Activated CD4-positive, alpha-beta T cell treated with anti-CD3 and anti-CD28 coated beads, Interleukin-2, amount 50 U/mL, for 16 hours (primary cell): ENCODE measurements around the gene SCN4B.
"Not testable (repeated sequence)": the region's sequence is repeated elsewhere in the genome, so short reads cannot be mapped to it uniquely, and the experiment has no call there.

Source experiments
- DNase-seq: peaks from one replicate; pipeline ENCODE4 v3.0.0-alpha.2; 2020

The SCN4B gene

DNA sequence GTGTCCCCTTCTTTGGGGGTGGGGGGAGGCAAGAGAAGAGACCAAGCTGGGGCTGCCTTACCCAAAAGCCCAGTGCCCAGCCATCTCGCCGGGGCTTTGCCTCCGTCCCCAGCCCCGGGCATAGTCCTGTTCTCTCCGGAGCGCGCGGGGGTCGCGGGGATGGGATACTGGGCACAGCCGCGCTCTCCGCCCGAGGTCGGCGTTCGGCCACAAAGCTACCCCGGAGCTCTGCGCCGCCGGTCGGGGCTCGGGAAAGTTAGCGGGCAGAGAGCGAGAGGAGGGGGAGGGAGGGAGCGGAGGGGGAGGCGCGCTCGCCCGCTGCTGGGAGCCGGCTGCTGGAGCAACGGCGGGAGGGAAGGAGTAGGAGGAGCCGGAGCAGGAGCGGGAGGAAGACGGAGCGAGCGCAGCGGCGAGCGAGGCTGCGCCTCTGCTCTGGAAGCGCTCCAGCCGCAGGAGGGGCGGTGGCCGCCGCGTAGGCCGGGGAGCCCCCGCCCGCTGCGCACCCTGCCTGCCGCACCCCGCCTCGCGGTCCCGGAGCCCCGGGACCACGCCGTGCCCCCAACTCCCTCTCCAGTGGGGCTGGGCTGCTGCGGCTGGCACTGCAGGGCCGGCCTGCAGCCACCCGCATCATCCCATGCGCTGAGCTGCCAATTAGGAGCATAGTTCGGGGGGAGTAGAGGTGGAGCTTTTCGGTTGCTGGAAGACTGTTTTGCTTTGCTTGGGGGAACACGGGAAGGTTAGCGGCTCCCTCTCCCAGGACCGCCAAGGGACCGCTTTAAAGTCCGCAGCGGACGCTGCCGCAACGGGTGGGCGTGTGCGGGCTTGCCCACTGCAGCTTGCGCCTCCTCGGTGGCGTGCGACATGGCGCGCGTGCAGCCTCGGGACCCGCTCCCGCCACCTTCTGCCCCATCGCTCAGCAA is at the start of gene SCN4B:
Gene SCN4B (minus strand): TSS at position 272 of the 920 bp plus-strand sequence. CDS start 150 bp downstream, at position 122.
- DNase-seq = no peak

DNA sequence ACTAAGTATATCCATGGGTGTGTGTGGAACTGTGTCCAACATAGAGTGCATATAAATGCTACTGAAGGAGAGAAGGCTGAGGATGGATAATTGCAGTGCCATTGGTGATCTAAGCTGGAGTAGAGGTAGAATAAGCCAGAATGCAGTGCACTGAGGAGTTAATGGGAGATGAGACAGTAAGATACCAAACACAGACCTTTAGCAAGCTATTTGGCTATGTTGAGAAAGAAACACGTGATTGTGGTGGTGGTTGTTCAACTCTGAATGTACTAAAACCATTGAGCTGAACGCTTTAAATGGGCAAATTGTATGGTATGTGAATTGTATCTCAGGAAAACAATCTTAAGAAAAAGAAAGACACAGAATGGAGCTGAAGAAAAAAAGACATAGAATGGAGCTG is 49.3 kb upstream of the SCN4B start:
- no peak for DNase-seq

DNA sequence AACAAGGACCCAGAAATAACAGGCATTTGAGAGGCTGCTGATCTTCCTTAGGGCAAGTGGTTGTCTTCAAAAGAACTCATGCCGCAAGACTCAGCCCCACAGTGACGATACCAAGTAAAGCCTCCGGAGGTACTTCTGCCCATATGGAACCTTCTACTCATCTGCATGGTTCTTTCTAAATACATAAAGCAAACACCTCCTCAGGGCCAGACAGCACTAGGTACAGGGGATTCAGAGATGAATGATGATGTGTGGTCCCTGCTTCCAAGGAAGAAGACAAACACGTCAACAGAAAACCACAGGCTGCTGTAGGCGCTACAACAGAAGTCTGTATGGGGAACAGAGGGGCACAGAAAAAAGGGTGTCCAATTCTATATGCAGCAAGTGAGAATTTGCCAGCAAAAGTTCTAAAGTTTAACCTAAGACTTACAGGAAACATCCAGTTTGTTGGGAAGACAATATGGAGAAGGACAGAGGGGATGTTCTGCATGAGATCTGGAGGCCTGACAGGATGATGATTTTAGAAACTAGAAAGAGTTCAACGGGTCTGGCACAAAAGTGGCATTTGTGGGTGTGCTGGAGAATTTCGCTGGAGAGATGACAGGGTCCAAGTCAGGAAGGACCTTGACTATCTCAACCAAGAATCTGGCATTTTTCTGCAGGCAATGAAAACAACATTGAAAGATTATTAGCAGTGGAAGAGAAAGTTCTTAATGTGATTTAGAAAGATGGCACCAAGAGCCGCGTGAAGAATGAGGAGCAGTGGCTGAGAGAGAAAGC is 48.5 kb upstream of the SCN4B start:
- DNase-seq = peak; percentile 72

- no peak for DNase-seq
These were observed 47.9 kb upstream of the SCN4B start for GRCh38 chr11:118200497-118200896.

- DNase-seq = no peak
These were observed 46.5 kb upstream of the SCN4B start for GRCh38 chr11:118199135-118199534.

GRCh38 chr11:118198370-118198769 is 45.7 kb upstream of the SCN4B start:
- DNase-seq = peak; percentile 85

- no peak for DNase-seq
These were observed 42.4 kb upstream of the SCN4B start for GRCh38 chr11:118194835-118195627.

DNA sequence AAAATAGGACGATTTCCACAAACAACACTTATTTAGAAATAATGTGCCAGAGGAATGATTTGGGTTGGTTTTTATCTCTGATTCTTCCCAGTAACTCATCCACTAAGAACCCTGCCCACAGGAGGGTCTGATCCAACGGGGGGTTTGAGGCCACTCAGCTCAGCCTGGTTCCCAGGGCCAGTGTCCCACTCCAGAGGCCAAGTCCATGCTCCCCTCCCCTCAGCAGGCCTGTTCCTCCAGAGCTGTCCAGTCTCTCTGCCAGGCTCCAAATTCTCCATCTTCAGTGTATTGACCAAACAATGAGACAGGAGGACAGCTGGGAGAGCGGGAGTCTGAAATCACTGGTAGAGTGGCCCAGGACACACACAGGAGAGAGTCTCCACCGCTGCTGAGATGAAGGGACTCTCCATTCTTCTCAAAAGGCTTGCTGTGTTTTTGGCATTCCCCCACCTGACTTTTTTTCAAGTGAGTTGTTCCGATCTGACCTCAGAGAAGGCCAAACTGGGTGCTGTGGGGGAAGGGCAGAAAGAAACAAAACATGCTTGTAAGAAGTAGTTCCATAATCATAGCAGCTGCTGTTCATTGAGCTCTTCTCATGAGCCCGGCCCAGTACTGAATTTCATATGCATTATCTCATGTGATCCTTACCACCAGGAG is 41.4 kb upstream of the SCN4B start:
- DNase-seq = no peak

GRCh38 chr11:118192817-118193216 is 40.2 kb upstream of the SCN4B start:
- DNase-seq = not testable (repeated sequence)

GRCh38 chr11:118190942-118191506 is 38.4 kb upstream of the SCN4B start:
- not testable (repeated sequence) for DNase-seq

GRCh38 chr11:118186346-118187107 is 33.9 kb upstream of the SCN4B start:
- DNase-seq = no peak

- no peak for DNase-seq
These were observed 32.4 kb upstream of the SCN4B start for GRCh38 chr11:118184784-118185579.

- not testable (repeated sequence) for DNase-seq
These were observed 31.1 kb upstream of the SCN4B start for GRCh38 chr11:118183691-118184090.

GRCh38 chr11:118180300-118180703 is 27.7 kb upstream of the SCN4B start:
- peak; percentile 8 for DNase-seq

GRCh38 chr11:118176778-118177134 is 24.1 kb upstream of the SCN4B start:
- no peak for DNase-seq

DNA sequence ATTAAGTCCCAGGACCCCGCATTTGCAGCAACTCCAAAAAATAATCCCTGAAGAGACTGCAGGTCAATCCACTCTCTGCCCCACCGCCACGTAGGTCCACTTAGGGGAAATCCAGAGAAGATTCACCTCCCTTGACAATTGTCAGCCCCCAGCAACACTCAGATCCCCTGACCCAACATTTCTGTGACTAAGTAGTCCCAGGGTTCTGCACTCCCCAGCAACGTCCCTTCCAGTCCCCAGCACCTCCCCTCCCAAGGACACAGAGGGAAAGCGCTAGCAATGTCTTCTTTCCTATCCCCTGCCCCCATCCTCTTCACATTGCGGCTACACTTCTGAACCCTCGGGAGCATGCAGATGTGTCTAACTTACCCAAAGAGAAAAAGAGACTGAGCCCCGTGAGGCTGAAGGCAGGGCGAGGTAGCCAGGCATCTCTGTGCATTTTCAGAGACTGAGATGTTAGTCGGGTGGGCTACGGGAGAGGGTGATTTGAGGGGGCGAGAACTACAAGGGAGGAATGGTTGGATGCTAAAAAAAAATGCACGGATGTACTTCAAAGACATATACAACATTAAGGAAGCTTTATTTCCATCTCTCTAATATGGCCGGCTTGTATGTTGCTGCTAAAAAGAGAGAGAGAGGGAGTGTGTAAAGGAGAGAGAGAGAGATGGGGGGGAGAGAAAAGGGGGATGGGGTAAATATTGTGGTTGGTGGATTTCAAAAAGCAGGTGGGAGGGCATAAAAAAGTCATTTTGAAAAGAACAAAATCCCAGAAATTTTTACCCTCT is 23.6 kb upstream of the SCN4B start, which contains the start of gene SCN2B:
Gene SCN2B (minus strand): TSS at position 647 of the 785 bp plus-strand sequence. CDS start 208 bp downstream, at position 439.
- DNase-seq = no peak

DNA sequence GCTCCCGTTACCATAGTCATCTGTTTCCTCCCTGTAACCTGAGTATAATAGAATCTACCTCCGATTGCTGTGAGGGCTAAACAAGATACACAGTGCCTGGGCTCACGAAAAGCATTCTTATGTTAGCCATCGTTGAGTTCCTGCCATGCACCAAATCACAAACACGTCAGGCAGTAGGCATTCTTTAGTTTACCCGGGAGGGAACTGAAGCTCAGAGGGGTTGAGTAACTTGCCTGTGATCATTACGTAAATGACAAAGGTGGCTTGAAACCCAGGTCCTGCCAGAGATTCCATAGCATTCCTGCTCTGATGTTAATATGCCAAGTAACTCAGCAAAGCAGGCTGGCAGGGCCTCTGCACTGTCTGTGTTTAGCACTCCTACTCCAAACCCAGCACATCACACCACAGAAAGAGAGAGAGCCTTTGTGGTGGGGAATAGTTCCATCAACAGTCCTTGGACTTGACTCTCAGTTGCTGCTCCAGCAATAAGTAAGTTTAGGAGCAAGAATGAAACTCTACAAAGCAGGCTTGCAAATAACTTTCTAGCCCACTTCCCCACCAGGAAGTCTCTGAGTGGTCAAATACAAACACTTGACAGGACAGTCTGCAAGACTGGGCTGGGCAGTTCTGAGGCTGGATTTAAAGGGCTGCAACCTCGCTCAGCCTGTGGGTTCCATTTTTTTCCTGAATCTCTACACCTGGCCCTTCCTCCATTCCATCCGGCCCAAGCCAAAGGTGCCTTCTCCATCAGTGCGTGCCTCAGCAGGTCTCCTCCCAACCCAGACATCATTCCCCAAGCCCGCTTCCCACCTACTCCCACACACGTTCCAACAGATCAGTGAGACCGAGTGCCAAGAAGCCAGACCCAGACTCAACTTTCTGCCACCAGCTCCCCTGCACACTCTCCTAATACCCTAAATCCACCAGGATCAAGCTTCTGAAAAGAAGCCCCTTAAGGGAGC is 22.7 kb upstream of the SCN4B start:
- no peak for DNase-seq

- DNase-seq = no peak
These were observed 21.5 kb upstream of the SCN4B start for GRCh38 chr11:118174006-118174567.
